HCT116 (cell line): Measurements from ENCODE around the gene DIPK1B. TPM values are rescaled to one million over a fixed set of nuclear protein-coding genes. Genes with fewer than 3 reads are reported as not detected.

Source experiments
- ATAC-seq: fragments of 200-7000 bp; cut with Tn5 transposase; 2 replicates; pipeline ENCODE4 v1.9.1; 2020; ENCODE audit warnings: mild to moderate bottlenecking, moderate library complexity
- BruUV-seq: library from RNA; stranded (reverse); fragments of 400-500 nt; replicated peaks from 2 replicates; lab custom pipeline; 2021; lab: Mats Ljungman, UMichigan
- CTCF ChIA-PET: fragments of 300-600 bp; sonication (Branson Sonifier 250); formaldehyde crosslinking; loops from one replicate; lab custom pipeline; 2021; ENCODE audit warnings: antibody characterized with exemption; lab: Charles Lee
- POLR2A ChIA-PET: fragments of 300-600, 350-600 bp; sonication (Branson Sonifier 250); formaldehyde crosslinking; loops from one replicate; lab custom pipeline; 2021; ENCODE audit warnings: antibody characterized with exemption; lab: Charles Lee
- RAD21 ChIA-PET, 2 experiments: fragments of 300-600 bp; sonication (Branson Sonifier 250); formaldehyde crosslinking; loops; one replicate each; lab custom pipeline; 2023; ENCODE audit warnings: low total read pairs in 2 of 2; ENCODE audit not compliant: uncharacterized antibody in 2 of 2, unreplicated experiment in 2 of 2, low non-redundant PET in 1 of 2; lab: Charles Lee
- DNase-seq: peaks from one replicate; pipeline ENCODE4 v3.0.0-alpha.2; 2010; ENCODE audit warnings: low read depth, low spot score
- H2AFZ ChIP-seq: fragments of 200-600 bp; shearing (Covaris generic), sonication (generic); 2 replicates; pipeline ENCODE4 v1.6.1; 2017; ENCODE audit warnings: low read depth, mixed run types, mixed read lengths, antibody characterized with exemption, low read length; ENCODE audit not compliant: poor library complexity, severe bottlenecking
- H3K27ac ChIP-seq: 2 replicates; pipeline ENCODE4 v1.5.1; 2012; ENCODE audit warnings: low read depth, low read length
- H3K27me3 ChIP-seq: fragments of 200-600 bp; sonication (generic); 2 replicates; pipeline ENCODE4 v1.6.1; 2016; ENCODE audit warnings: mixed run types, low read length, mixed read lengths; ENCODE audit not compliant: insufficient read depth
- H3K36me3 ChIP-seq, 2 experiments: fragments of 200-500 bp in 1 of 2; fragments of 200-600 bp in 1 of 2; sonication (Bioruptor generic) in 1 of 2; sonication (generic) in 1 of 2; 2 replicates each; pipeline versions ENCODE4 v1.5.1 to v1.6.1; 2014 to 2016; ENCODE audit warnings: low read length in 2 of 2, inconsistent platforms in 1 of 2, mixed read lengths in 1 of 2, mixed run types in 1 of 2; ENCODE audit not compliant: insufficient read depth in 2 of 2, control insufficient read depth in 1 of 2
- H3K4me1 ChIP-seq, 2 experiments: fragments of 200-600 bp in 1 of 2; sonication (generic) in 1 of 2; 2 replicates each; pipeline versions ENCODE4 v1.5.1 to v1.6.1; 2012 to 2017; ENCODE audit warnings: low read length in 2 of 2, inconsistent platforms in 1 of 2, mild to moderate bottlenecking in 1 of 2, mixed read lengths in 1 of 2, mixed run types in 1 of 2, moderate library complexity in 1 of 2; ENCODE audit not compliant: insufficient read depth in 2 of 2, control insufficient read depth in 1 of 2
- H3K4me2 ChIP-seq: fragments of 200-600 bp; sonication (generic); 2 replicates; pipeline ENCODE4 v1.6.1; 2017; ENCODE audit warnings: mixed run types, low read length, mixed read lengths
- H3K4me3 ChIP-seq, 2 experiments: fragments of 200-600 bp in 1 of 2; sonication (generic) in 1 of 2; replicated peaks in 1 of 2; 2 replicates each; pipeline ENCODE4 v1.5.1; 2011 to 2016; ENCODE audit warnings: low read length in 2 of 2, control low read depth in 1 of 2, low read depth in 1 of 2, mild to moderate bottlenecking in 1 of 2, mixed read lengths in 1 of 2, mixed run types in 1 of 2
- H3K79me2 ChIP-seq: fragments of 200-600 bp; sonication (generic); 2 replicates; pipeline ENCODE4 v1.6.1; 2017; ENCODE audit warnings: mild to moderate bottlenecking, mixed run types, low read length, moderate library complexity, mixed read lengths; ENCODE audit not compliant: insufficient read depth
- H3K9ac ChIP-seq: fragments of 200-600 bp; sonication (generic); 2 replicates; pipeline ENCODE4 v1.6.1; 2016; ENCODE audit warnings: low read length, mixed read lengths
- H3K9me2 ChIP-seq: fragments of 200-600 bp; sonication (generic), shearing (Covaris generic); 2 replicates; pipeline ENCODE4 v1.6.1; 2017; ENCODE audit warnings: mixed run types, mild to moderate bottlenecking, moderate library complexity; ENCODE audit not compliant: insufficient read depth
- H3K9me3 ChIP-seq, 2 experiments: fragments of 200-500 bp in 1 of 2; fragments of 200-600 bp in 1 of 2; sonication (Bioruptor generic) in 1 of 2; sonication (generic) in 1 of 2; 2 replicates each; pipeline ENCODE4 v1.6.1; 2014 to 2017; ENCODE audit warnings: low read length in 2 of 2, mixed read lengths in 2 of 2, inconsistent platforms in 1 of 2, low read depth in 1 of 2, mild to moderate bottlenecking in 1 of 2, mixed run types in 1 of 2, moderate library complexity in 1 of 2; ENCODE audit not compliant: control insufficient read depth in 1 of 2, insufficient read depth in 1 of 2
- H4K20me1 ChIP-seq: fragments of 200-600 bp; sonication (generic), shearing (Covaris generic); 2 replicates; pipeline ENCODE4 v1.6.1; 2017; ENCODE audit warnings: mixed run types, mild to moderate bottlenecking, moderate library complexity; ENCODE audit not compliant: insufficient read depth
- CBX3 ChIP-seq: IDR thresholded peaks from 2 replicates; pipeline ENCODE4 v1.6.1; 2012; ENCODE audit warnings: low read depth
- CTCF ChIP-seq, 3 experiments: fragments of 200-600 bp in 1 of 3; sonication (generic) in 1 of 3; IDR thresholded peaks in 2 of 3; conservative IDR thresholded peaks in 1 of 3; 2 replicates each; pipeline ENCODE4 v1.5.1; 2012 to 2017; ENCODE audit warnings: low read depth in 2 of 3, low read length in 2 of 3, antibody characterized with exemption in 1 of 3, borderline replicate concordance in 1 of 3, control low read depth in 1 of 3, mild to moderate bottlenecking in 1 of 3, mixed read lengths in 1 of 3, mixed run types in 1 of 3, moderate library complexity in 1 of 3; ENCODE audit not compliant: insufficient read depth in 1 of 3
- ELF1 ChIP-seq: IDR thresholded peaks from 2 replicates; pipeline ENCODE4 v1.6.1; 2012; ENCODE audit warnings: low read depth, borderline replicate concordance
- EZH2phosphoT487 ChIP-seq: fragments of 200-600 bp; IDR thresholded peaks from 2 replicates; pipeline ENCODE4 v1.6.1; 2018; ENCODE audit warnings: antibody characterized with exemption, borderline replicate concordance
- FOSL1 ChIP-seq: IDR thresholded peaks from 2 replicates; pipeline ENCODE4 v1.6.1; 2012; ENCODE audit warnings: low read depth
- JUND ChIP-seq: IDR thresholded peaks from 2 replicates; pipeline ENCODE4 v1.6.1; 2012
- MAX ChIP-seq: IDR thresholded peaks from 2 replicates; pipeline ENCODE4 v1.6.1; 2012
- POLR2A ChIP-seq: IDR thresholded peaks from 2 replicates; pipeline ENCODE4 v1.7.0; 2011; ENCODE audit warnings: borderline replicate concordance; ENCODE audit not compliant: insufficient read depth, insufficient read length; ENCODE audit errors: extremely low read depth
- POLR2AphosphoS5 ChIP-seq: IDR thresholded peaks from 2 replicates; pipeline ENCODE4 v1.6.1; 2011; ENCODE audit warnings: mild to moderate bottlenecking, low read depth, low read length, moderate library complexity
- RAD21 ChIP-seq: IDR thresholded peaks from 2 replicates; pipeline ENCODE4 v1.6.1; 2012; ENCODE audit warnings: low read depth, mild to moderate bottlenecking
- SIN3A ChIP-seq: IDR thresholded peaks from 2 replicates; pipeline ENCODE4 v1.6.1; 2012; ENCODE audit warnings: low read depth
- SP1 ChIP-seq: IDR thresholded peaks from 2 replicates; pipeline ENCODE4 v1.6.1; 2012; ENCODE audit warnings: low read depth
- SRF ChIP-seq: IDR thresholded peaks from 2 replicates; pipeline ENCODE4 v1.6.1; 2012; ENCODE audit warnings: low read depth
- TCF7L2 ChIP-seq: IDR thresholded peaks from 2 replicates; pipeline ENCODE4 v1.7.0; 2011; ENCODE audit warnings: borderline replicate concordance, inconsistent platforms; ENCODE audit not compliant: insufficient read depth, insufficient read length; ENCODE audit errors: extremely low read depth
- YY1 ChIP-seq: IDR thresholded peaks from 2 replicates; pipeline ENCODE4 v1.6.1; 2011; ENCODE audit warnings: low read length, low read depth, moderate library complexity, mild to moderate bottlenecking; ENCODE audit not compliant: insufficient replicate concordance; ENCODE audit errors: extremely low read depth
- ZBTB33 ChIP-seq: IDR thresholded peaks from 2 replicates; pipeline ENCODE4 v1.6.1; 2011; ENCODE audit warnings: mild to moderate bottlenecking, low read length, moderate library complexity; ENCODE audit not compliant: insufficient replicate concordance; ENCODE audit errors: extremely low read depth
- ZFX ChIP-seq: fragments of 450-650 bp; IDR thresholded peaks from 2 replicates; pipeline ENCODE4 v1.6.1; 2017
- intact Hi-C: fragments of 100-400 bp; cut with micrococcal nuclease; formaldehyde crosslinking; loops from 2 replicates; pipeline ENCODE4 v1.10.0; 2022
- total RNA-seq: library from RNA; stranded (reverse); gene quantifications from one replicate; pipeline ENCODE4 v1.2.1, GENCODE V29; 2021; ENCODE audit not compliant: unreplicated experiment
- TF ChIP-seq, protein P1 (sequence below): IDR thresholded peaks from 2 replicates; pipeline ENCODE4 v1.6.1; 2012; ENCODE audit warnings: low read depth

DIPK1B gene
- total RNA-seq, 1 experiment from 2014 or later: 15.6 TPM

DNA sequence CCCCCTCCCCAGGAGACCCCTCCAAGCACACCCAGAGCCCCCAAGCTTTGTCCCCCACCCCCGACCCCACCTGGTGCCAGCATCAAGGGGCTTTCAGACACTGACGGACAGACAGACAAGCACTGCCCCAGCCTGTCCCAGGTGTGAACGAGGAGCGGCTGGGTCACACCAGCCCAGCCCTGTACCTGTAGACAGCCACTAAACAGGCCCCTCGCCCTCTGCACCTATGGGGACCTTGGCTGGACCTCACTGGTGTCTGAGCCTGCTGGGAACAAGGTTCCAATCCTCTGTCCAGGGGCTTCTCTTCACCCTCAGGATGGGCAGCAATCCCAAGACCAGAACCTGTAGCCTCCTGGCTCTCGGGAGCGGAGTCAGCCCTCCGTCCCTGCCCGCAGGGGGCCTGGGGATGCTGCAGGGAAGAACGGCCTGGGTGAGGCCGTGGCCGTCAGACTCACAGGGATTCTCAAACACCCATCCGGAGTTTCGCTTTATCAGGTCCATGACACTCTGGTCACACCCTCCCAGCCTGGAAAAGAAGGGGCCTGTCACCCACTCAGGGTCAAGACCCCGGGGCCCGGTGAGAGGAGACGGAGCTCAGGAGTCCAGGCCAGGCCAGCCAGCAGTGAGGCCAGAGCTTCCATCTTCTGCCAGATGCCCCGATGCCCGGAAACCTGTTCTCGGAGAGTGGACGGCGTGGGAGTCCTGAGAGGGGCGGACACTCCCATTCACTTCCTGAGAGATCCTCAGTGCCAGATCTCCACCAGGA lies 33.2 kb downstream of the DIPK1B start:
- BruUV-seq: no TSS peak
- ATAC-seq (no peak), DNase-seq (no peak)
- no peak overlapping the region for H3K9ac ChIP-seq
- no peaks in the 10 kb centered on the region for H3K36me3 ChIP-seq
- no peaks in the 10 kb centered on the region for H3K27me3 ChIP-seq
- no peak overlapping the region for H3K4me2 ChIP-seq
- H3K9me3 ChIP-seq: no peaks in the 10 kb centered on the region
- no peak overlapping the region for H2AFZ ChIP-seq
- CTCF ChIA-PET: interaction anchor here (0.7 kb wide), 1 partner anchor 43 kb away, joined by 3 read pairs; no protein-coding TSS in a partner anchor
- RAD21 ChIA-PET: no interaction called here
- intact Hi-C loops: no loop called here
- TF ChIP-seq SP1 (no peak), MAX (no peak), ZFX (no peak), FOSL1 (no peak), CBX3 (no peak), TCF7L2 (no peak), POLR2A (no peak), ZBTB33 (no peak), YY1 (no peak), EZH2phosphoT487 (no peak), SIN3A (no peak), ELF1 (no peak), CTCF (IDR thresholded peaks at IDR 0.05 in 2 of 3, conservative IDR thresholded peaks at IDR 0.05 in 1 of 3; ENCODE audit: borderline replicate concordance in 1 of 3, insufficient read depth in 1 of 3, low read depth in 2 of 3, low read length in 2 of 3) (no peak), RAD21 (no peak), JUND (no peak), POLR2AphosphoS5 (no peak), SRF (no peak)
- TF ChIP-seq, protein P1, sequence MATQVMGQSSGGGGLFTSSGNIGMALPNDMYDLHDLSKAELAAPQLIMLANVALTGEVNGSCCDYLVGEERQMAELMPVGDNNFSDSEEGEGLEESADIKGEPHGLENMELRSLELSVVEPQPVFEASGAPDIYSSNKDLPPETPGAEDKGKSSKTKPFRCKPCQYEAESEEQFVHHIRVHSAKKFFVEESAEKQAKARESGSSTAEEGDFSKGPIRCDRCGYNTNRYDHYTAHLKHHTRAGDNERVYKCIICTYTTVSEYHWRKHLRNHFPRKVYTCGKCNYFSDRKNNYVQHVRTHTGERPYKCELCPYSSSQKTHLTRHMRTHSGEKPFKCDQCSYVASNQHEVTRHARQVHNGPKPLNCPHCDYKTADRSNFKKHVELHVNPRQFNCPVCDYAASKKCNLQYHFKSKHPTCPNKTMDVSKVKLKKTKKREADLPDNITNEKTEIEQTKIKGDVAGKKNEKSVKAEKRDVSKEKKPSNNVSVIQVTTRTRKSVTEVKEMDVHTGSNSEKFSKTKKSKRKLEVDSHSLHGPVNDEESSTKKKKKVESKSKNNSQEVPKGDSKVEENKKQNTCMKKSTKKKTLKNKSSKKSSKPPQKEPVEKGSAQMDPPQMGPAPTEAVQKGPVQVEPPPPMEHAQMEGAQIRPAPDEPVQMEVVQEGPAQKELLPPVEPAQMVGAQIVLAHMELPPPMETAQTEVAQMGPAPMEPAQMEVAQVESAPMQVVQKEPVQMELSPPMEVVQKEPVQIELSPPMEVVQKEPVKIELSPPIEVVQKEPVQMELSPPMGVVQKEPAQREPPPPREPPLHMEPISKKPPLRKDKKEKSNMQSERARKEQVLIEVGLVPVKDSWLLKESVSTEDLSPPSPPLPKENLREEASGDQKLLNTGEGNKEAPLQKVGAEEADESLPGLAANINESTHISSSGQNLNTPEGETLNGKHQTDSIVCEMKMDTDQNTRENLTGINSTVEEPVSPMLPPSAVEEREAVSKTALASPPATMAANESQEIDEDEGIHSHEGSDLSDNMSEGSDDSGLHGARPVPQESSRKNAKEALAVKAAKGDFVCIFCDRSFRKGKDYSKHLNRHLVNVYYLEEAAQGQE: no peak
- H3K27ac ChIP-seq: no peak overlapping the region
- H4K20me1 ChIP-seq: no peaks in the 10 kb centered on the region
- no peaks in the 10 kb centered on the region for H3K79me2 ChIP-seq
- H3K9me2 ChIP-seq: no peaks in the 10 kb centered on the region
- POLR2A ChIA-PET: interaction anchor here (1.0 kb wide), 1 partner anchor 17 kb away, joined by 3 read pairs; no protein-coding TSS in a partner anchor
- H3K4me1 ChIP-seq: no peaks in the 10 kb centered on the region
- no peak overlapping the region for H3K4me3 ChIP-seq
